ENCODE data around the gene PLCB3. TPM values are rescaled to one million over a fixed set of nuclear protein-coding genes. Genes with fewer than 3 reads are reported as not detected.

PLCB3 gene
- total and polyA plus RNA-seq, 2 donors (not counting 1 experiment from before 2014, with no cell fraction given): 17.2 to 37.2 TPM

- Histone ChIP-seq H4K20me1 (ENCODE audit: control insufficient read depth, extremely low read depth, insufficient read depth, low read length) (no peaks in the 10 kb centered on the region), H3K27ac (ENCODE audit: insufficient read depth, low read length) (no peak overlapping the region), H3K79me2 (ENCODE audit: control insufficient read depth, insufficient read depth, low read length) (no peaks in the 10 kb centered on the region), H3K4me2 (ENCODE audit: extremely low read depth, insufficient read depth, low read length) (no peak overlapping the region), H3K9ac (ENCODE audit: insufficient read depth, low read length) (no peak overlapping the region), H3K4me1 (ENCODE audit: control insufficient read depth, extremely low read depth, insufficient read depth, low read length) (peaks cover 5% of the 10 kb centered on the region), H3K4me3 (replicated peaks in 1 of 4; ENCODE audit: control extremely low read depth in 1 of 4, insufficient read depth in 1 of 4, low read depth in 3 of 4, low read length in 4 of 4) (no peak overlapping the region), H3K36me3 (ENCODE audit: control insufficient read depth, insufficient read depth, low read length) (peaks cover 52% of the 10 kb centered on the region), H2AFZ (ENCODE audit: low read length) (no peak overlapping the region), H3K9me3 (ENCODE audit: control insufficient read depth, insufficient read depth, low read depth, low read length) (no peaks in the 10 kb centered on the region), H3K27me3 (ENCODE audit: control insufficient read depth, insufficient read depth, low read length) (no peaks in the 10 kb centered on the region)
- no peak for TF ChIP-seq CTCF (conservative IDR thresholded peaks at IDR 0.05 in 1 of 2, IDR thresholded peaks at IDR 0.05 in 1 of 2; ENCODE audit: low read depth in 1 of 2, low read length in 2 of 2)
- TF ChIP-seq EZH2 (IDR thresholded peaks at IDR 0.05; ENCODE audit: low read length, missing control alignments): no peak
- no peak for DNase-seq (ENCODE audit: low read depth in 2 of 2)
Observed at GRCh38 chr11:64262271-64263002, 11.1 kb downstream of the PLCB3 start.

DNA sequence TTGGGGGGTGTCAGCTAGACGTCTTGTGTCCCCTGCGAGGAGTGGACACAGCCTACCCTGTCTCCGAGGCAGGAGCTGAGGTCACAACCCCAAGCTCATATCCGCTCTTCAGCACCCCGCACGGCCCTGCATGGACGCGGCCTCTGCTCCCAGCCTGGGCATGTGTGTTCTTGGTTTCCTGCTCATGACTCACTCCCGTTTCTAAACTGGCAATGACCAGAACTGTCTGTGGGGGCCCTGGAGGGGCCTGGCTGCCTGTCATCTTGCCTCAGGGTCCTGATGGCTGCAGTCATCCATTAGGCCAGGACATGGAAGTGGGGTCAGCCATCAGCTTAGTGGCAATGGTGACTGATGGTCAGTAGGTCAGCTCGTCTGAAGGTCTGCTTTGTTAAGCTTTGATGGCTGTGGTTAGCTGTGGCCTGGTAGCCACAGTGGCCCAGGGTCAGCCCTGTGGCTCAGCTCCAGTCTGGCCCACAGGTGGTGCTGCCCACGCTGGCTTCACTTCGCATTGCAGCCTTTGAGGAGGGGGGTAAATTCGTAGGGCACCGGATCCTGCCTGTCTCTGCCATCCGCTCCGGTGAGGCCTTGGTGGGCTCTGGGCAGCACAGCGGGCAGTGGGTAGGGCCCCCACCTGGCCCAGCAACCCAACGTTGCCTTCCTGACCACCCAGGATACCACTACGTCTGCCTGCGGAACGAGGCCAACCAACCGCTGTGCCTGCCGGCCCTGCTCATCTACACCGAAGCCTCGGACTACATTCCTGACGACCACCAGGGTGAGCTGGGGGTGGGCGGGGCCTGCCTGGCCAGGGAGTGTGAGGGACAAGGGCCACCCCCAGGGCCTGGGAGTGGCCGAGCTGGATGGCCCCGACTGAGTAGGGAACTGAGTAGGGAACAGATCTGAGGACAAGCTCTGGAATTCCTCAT is 12.0 kb downstream of the PLCB3 start:
- Histone ChIP-seq H3K36me3 (ENCODE audit: control insufficient read depth, insufficient read depth, low read length) (peaks cover 51% of the 10 kb centered on the region), H3K4me3 (replicated peaks in 1 of 4; ENCODE audit: control extremely low read depth in 1 of 4, insufficient read depth in 1 of 4, low read depth in 3 of 4, low read length in 4 of 4) (no peak overlapping the region), H3K79me2 (ENCODE audit: control insufficient read depth, insufficient read depth, low read length) (no peaks in the 10 kb centered on the region), H3K27me3 (ENCODE audit: control insufficient read depth, insufficient read depth, low read length) (no peaks in the 10 kb centered on the region), H3K27ac (ENCODE audit: insufficient read depth, low read length) (no peak overlapping the region), H3K9me3 (ENCODE audit: control insufficient read depth, insufficient read depth, low read depth, low read length) (no peaks in the 10 kb centered on the region), H3K9ac (ENCODE audit: insufficient read depth, low read length) (no peak overlapping the region), H3K4me1 (ENCODE audit: control insufficient read depth, extremely low read depth, insufficient read depth, low read length) (peaks cover 9% of the 10 kb centered on the region), H3K4me2 (ENCODE audit: extremely low read depth, insufficient read depth, low read length) (no peak overlapping the region), H2AFZ (ENCODE audit: low read length) (no peak overlapping the region), H4K20me1 (ENCODE audit: control insufficient read depth, extremely low read depth, insufficient read depth, low read length) (no peaks in the 10 kb centered on the region)
- TF ChIP-seq CTCF (conservative IDR thresholded peaks at IDR 0.05 in 1 of 2, IDR thresholded peaks at IDR 0.05 in 1 of 2; ENCODE audit: low read depth in 1 of 2, low read length in 2 of 2): no peak
- TF ChIP-seq EZH2 (IDR thresholded peaks at IDR 0.05; ENCODE audit: low read length, missing control alignments): no peak
- peak; percentile 56 to 70 for DNase-seq (ENCODE audit: low read depth in 2 of 2)

DNA sequence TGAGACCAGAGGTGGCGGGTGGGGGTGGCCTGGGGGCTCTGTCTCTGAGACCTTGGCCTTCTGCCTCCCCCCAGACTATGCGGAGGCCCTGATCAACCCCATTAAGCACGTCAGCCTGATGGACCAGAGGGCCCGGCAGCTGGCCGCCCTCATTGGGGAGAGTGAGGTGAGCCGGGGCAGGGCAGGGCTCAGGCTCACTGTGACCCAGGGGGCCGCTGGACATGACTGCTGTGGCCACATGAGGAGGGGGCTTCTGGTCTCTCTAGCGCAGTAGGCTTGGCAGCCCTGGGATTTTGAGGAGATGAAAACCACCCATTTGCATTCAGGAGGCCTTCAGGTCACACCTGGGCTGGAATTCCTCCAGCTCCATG is 12.6 kb downstream of the PLCB3 start:
- peaks cover 16% of the 10 kb centered on the region for H3K4me1 ChIP-seq (ENCODE audit: control insufficient read depth, extremely low read depth, insufficient read depth, low read length)
- peaks cover 44% of the 10 kb centered on the region for H3K36me3 ChIP-seq (ENCODE audit: control insufficient read depth, insufficient read depth, low read length)

More for the DNA sequence above, 12.6 kb downstream of the PLCB3 start:
- no peak overlapping the region for H3K4me2 ChIP-seq (ENCODE audit: extremely low read depth, insufficient read depth, low read length)
- no peak overlapping the region for H3K9ac ChIP-seq (ENCODE audit: insufficient read depth, low read length)
- no peaks in the 10 kb centered on the region for H3K27me3 ChIP-seq (ENCODE audit: control insufficient read depth, insufficient read depth, low read length)
- no peak overlapping the region for H3K4me3 ChIP-seq (replicated peaks in 1 of 4; ENCODE audit: control extremely low read depth in 1 of 4, insufficient read depth in 1 of 4, low read depth in 3 of 4, low read length in 4 of 4)
- no peaks in the 10 kb centered on the region for H4K20me1 ChIP-seq (ENCODE audit: control insufficient read depth, extremely low read depth, insufficient read depth, low read length)
- no peak for TF ChIP-seq EZH2 (IDR thresholded peaks at IDR 0.05; ENCODE audit: low read length, missing control alignments)
- TF ChIP-seq CTCF (conservative IDR thresholded peaks at IDR 0.05 in 1 of 2, IDR thresholded peaks at IDR 0.05 in 1 of 2; ENCODE audit: low read depth in 1 of 2, low read length in 2 of 2): no peak
- no peak overlapping the region for H2AFZ ChIP-seq (ENCODE audit: low read length)
- DNase-seq (ENCODE audit: low read depth in 2 of 2): no peak
- no peaks in the 10 kb centered on the region for H3K9me3 ChIP-seq (ENCODE audit: control insufficient read depth, insufficient read depth, low read depth, low read length)
- no peaks in the 10 kb centered on the region for H3K79me2 ChIP-seq (ENCODE audit: control insufficient read depth, insufficient read depth, low read length)
- no peak overlapping the region for H3K27ac ChIP-seq (ENCODE audit: insufficient read depth, low read length)

Measured in fibroblast of lung (primary cell).